GM19397 (cell line): ENCODE results near the gene HSD17B12.

Experiments used
- ATAC-seq: cut with Tn5 transposase; IDR thresholded peaks from one replicate; pipeline ENCODE4 v1.9.1; 2021; ENCODE audit warnings: mild to moderate bottlenecking, moderate library complexity; ENCODE audit not compliant: unreplicated experiment

The HSD17B12 gene

DNA sequence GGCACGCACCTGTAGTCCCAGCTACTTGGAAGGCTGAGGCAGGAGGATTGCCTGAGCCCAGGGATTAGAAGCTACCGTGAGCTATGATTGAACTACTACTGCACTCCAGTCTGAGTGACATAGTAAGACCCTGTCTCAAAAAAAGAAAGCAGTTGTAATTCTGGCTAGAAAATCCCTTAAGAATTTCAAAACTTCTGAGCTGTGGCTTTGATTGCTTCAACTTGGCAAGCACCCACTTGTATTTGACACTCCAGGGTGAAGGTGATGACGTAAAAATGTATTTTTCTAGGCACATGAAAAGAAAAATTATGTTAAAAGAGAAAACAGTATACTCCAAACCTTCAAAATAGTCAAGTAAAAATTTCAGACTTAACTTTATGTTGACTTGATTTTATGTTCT, 176.5 kb downstream of the HSD17B12 start:
- no peak for ATAC-seq

DNA sequence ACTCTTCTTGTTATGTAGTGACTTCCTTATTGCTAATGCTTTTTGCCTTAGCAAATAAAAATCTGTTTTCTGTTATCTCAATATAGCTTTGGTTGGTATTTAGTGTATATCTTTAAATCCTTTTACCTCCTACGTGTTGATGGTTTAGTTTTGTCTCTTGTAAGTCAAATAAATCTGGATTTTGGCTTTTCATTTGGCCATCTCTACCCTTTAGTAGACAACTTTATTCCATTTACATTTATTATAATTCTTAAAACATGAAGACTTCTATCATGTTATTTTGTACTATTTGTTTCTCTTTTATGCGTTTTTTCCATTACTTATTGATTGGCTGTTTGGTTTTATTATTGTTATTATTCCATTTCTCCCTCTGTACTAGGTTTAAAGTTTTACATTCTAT, 180.6 kb downstream of the HSD17B12 start:
- no peak for ATAC-seq

DNA sequence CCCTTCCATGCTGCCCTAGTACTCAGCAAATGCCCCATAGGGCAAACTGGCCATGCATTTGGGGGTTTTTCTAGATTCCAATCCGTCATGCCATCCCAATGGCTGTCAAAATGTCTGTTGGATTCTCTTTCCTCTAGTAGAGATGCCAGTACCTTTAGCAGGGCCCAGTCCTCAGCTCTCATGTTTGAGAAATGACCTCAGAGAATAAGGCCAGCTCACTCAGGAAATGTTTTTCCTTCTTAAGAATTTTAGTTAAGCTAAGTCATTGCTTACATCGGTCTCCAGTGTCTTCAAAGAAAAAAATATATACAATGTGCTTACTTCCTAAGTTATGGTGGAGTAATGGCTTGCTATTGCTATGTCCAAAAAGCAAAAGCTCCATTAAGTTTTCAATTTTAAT, 186.0 kb downstream of the HSD17B12 start:
- no peak for ATAC-seq

DNA sequence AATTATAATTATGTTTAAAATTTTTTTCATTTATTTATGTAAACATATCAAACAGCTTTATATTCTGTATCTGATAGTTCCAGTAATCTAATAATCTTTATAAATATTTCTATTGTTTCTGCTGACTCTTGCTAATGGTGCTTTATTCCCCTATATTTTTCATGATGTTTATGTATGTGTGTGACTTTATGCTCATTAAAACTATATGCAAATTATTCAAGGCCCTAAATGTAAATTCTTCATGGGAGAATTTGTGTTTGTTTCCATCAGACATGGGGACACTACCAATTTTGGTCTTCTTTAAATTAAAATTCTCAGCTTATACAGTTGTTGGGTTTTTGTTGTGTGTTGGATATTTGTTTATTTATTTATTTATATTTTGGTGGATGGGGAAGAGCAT, 186.4 kb downstream of the HSD17B12 start:
- no peak for ATAC-seq

DNA sequence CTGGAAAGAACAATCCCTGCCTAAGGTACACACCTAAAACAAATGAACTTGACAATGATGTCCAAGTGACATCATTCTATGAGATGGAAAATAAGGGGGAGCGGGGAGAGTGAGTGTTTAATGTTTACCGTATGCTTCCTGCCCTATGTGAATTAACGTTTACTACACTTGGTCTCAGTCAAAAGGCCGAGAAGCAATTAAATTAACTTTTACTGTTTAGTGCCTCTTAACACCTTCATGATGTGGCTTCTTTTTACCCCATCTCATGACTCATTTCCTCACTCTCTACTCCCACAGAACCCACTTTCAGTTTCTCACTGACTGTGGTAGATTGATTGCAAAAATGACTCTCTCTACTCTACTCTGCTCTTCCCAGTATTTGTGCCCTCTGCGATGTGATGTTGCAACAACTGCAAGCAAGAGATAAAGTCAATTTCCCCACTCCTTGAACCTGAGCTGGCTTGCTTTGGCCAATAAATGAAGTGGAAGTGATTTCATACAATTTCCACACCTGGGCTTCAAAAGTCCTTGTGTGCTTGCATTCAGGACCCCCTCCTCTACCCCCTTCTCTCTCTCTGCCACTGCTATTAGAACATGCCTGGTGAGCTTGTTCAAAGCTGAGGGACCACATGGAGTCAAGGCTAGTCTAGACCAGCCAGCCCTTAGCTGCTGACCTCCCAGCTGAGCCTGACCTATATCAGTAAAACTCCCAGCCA, 188.5 kb downstream of the HSD17B12 start:
- peak; percentile 98 for ATAC-seq

DNA sequence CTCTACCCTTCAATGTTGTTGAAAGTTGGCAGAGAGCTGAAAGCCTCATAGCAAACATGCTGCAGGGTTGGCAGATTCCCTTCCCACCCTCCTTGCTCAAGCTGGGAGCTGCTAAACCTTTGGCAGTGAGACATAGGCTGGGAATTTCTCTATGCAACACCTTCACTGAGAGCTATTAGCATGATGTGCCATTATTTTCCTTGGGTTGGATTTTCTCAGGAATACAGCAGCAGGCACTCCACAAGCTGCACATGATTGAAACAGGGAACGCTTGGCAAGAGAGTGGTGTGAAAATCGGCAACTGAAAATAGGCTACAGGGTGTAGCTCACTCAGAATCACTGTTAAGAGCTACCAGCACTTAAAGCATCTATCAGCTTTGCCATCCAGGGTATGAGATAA, 190.5 kb downstream of the HSD17B12 start:
- no peak for ATAC-seq

DNA sequence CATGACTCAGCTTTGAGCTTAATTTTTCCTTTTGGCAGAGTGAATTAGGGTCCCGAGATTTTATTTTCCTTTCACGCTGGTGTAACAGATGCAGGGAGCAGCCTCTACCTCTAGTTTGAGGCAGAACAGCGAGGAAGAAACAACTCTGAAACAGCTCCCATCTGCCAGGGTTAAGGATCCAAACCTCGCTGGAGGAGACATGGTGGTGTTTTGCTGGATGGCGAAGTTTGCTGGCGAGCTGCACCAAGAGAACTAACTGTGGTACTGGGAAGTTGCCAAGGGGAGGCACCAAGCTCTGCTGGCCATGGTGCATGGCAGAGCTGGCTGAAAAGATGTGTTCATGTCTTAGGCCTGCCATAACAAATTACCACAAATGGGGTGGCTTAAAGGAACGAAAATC, 192.5 kb downstream of the HSD17B12 start:
- no peak for ATAC-seq

DNA sequence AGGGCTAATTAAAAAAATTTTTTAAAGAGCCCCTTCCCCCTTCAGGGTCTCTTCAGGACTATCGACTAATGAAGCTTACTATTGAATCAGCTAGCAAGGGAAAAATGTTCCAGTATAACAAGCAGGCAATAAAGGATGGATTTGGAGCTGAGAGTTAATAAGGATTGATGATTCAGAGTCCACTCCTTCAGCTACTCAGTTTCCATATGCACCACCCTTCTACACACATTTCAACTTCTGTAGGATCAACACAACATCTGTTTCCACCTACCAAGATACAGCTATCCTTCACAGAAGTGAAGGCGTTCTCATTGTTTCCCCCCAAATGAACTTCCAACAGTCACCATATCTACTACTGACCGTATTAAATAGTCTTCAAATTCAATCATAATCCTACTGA, 193.5 kb downstream of the HSD17B12 start:
- ATAC-seq: no peak

DNA sequence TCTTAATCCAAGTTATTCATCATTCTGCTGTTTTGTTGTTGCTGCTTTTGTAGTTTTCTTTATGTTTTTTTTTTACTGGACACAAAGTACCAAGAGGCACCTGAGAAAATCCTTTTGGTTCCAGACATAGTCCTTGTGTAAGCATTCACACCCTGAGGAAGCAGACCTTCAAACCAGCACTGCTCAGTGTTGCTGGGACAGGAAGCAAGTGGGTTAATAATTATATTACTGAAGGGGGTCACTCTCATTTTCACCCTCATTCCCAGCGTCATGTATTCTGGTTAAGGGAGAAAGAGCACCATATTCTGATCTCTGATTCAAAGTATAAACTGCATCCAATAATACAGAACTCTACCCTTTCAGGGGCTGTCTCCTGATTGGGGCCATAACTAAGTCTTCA, 194.2 kb downstream of the HSD17B12 start:
- ATAC-seq: no peak

DNA sequence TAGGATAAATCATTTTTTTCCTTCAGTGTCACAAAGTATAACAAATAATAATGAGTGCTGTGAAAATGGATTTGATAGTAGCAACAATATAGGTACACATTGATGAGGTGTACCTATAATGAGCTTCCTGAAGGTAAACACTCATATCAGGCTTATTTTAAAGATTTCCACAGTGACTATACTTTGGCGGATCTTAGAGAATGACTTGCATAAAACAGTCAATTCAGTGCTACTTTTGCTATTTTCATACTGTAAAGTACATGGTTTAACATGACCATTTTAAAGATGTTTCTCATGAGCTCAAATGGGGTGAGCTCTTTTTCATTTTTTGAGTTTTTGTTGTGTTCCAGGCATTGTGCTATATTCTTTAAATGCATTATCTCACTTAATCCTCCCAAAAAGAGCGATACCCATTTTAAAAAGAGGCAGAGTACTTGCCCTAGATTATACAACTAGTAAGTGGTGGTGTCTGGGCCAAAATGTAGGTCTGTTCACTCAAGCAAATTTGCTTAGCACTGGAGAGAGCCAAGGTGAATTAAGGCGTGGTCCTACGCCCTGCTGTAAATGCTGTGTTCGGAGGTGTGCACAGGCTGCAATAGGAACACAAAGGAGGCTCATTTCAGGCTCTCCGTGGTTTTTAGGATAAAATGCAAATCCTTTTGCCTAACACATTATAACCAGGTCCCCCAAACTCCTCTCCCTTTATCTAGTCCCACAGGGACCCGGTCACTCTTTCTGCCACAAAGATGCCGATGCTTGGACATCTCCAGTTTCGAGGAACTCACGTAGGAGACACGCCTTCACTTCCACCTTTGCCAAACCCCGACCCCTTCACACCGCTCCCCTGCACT, 199.5 kb downstream of the HSD17B12 start:
- ATAC-seq: no peak

DNA sequence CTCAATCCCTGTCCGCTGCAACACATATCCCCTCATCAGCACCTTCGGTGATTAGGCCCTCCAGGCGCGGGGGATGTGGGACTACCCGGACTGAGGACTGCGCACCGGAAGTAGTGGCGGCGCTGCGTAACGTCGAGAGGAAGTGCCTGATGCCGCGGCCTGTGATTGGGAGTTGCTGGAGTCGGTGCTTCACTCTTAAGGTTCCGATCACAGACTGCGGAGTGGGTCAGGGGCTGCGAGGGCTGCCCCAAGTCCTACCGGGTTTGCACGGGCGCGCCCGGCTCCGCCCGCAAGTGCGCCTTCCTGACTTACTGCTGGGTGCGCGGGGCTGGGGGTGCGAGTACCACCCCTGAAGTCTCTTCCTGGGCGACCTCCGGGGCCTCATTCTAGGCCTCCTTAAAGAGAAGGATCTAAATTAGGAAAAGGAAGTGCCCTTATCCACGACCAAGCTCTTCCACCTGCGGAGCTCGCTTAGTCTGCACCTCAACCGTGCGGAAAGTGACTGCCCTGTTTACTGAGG, 200.2 kb downstream of the HSD17B12 start, which contains the start of gene ALKBH3:
TSS of gene ALKBH3 (plus strand) at position 192 of the 520 bp plus-strand sequence. CDS start 1,822 bp downstream, outside the sequence.
- peak; percentile 99 for ATAC-seq

DNA sequence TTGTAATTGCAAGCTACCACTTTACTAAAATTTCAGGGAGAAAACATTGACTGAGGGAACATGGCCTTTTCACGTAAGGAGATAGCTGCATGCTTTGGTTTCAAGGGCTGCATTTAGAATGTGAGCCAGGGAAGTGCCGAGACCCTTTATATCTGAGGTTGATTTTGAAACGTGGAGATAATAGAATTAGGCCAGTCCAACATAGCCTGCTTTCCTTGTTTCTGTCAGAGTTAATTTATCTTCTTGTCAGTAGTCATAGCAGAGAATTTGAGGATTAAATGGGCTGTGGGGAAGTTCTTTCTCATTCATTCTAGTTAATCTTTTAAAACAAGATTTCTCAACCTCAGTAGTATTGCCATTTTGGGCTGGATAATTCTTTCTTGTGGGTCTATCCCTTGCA, 212.3 kb downstream of the HSD17B12 start:
- ATAC-seq: no peak

DNA sequence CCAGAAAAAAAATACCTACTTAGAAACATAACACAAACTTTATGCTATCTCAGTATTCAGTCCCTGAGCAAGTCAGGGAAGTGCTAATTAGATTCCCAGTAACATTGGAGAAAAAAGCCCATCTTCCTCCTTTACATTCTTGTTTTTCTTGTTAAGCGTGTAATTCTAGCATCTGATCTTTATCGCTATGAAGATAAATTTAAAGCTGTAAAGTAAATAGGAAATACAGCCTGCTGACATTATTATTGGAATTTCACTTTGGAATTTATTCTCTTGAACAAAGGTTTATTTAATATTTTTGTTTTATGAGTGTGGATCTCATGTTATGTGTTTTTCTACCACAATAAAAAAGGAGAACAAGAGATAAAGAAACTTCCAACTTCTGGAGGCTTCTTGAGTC, 214.0 kb downstream of the HSD17B12 start:
- no peak for ATAC-seq

DNA sequence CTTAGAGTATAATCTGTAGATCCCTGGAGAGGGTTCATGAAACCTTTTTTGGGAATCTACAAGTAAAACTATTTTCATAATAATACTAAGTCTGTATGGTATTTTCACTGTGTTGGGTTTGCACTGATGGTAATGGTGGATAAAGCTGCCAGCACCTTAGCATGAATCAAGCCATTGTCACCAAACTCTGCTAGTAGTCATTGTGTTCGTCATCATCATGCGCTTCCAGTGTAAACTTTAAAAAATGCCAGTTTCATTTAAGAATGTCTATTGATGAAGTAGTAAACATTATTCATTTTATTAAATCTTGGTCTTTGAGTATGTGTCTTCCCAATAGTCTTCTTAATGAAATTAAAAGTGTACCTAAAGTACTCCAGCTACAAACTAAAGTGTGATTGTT, 215.1 kb downstream of the HSD17B12 start:
- no peak for ATAC-seq

DNA sequence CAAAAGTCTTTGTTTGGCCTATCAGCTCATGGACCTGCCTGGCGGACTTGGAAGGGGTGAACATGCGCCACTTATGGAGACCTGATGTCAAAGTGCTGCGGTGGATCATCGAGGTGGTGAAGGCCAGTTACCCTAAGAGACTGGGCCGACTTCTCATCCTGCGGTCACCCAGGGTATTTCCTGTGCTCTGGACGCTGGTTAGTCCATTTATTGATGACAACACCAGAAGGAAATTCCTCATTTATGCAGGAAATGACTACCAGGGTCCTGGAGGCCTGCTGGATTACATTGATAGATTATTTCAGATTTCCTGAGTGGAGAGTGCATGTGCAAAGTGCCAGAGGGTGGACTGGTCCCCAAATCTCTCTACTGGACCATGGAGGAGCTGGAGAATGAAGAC, 218.0 kb downstream of the HSD17B12 start:
- no peak for ATAC-seq

DNA sequence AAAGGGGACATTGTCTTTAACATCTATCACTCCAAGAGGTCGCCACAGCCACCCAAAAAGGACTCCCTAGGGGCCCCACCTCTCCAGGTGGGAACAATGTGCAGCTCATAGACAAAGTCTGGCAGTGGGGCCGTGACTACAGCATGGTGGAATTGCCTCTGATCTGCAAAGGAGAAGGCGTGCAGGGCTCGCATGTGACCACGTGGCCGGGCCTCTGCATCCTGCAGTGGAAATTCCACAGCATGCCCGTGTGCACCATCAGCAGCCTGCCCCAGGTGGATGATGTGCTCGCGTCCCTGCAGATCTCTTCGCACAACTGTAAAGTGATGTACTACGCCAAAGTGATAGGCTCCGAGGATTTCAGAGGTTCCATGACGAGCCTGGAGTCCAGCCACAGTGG, 218.6 kb downstream of the HSD17B12 start:
- no peak for ATAC-seq

DNA sequence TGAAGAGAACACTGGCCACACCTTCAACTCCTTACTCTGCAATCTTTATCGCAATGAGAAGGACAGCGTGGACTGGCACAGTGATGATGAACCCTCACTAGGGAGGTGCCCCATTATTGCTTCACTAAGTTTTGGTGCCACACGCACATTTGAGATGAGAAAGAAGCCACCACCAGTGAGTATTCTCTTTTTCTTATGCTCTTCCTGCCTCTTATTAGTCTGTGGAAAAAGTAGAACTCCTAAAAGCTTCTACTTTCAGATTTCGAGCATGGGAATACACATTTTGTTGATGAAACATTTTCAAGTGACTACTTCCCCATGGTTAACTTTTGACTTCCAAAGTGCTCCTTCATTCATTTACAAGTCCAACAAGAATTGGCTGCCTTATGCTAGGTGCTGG, 221.0 kb downstream of the HSD17B12 start:
- ATAC-seq: no peak

DNA sequence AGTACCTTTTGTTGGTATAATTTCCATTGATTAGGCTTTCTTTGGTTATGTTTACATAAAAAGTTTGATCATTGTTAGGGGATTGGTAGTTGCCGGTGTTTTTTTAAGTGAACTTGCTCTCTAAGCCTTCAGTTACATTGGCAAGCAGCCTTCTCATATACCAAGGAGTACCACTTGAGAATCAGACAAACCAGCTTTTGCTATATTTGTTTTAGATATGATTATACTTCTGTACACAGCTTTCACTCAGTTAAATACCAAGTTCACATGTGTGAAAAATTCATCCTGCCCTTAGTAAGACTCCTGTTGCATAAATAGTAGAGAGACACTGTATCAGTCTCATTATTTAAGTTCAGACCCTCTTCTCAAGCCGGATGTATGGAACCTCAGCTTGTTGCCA, 222.5 kb downstream of the HSD17B12 start:
- ATAC-seq: no peak

DNA sequence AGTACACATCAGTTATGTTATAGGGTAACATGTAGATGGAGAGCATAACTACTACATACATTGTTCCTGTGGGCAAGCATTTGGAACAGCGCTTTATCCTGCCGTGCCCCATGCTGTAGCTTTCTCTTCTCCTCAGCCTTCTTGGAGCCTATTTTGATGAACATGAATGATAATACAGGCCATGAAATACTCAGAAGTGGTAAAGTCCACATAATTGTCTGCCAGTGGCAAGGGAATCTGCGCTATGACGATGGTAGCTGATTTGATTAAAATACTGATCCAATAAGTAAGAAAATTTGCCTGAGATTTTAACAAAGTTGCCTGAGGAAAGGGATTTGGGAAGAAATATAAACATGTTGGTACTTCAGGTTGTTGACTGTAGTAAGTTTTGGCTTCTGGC, 223.4 kb downstream of the HSD17B12 start:
- no peak for ATAC-seq

DNA sequence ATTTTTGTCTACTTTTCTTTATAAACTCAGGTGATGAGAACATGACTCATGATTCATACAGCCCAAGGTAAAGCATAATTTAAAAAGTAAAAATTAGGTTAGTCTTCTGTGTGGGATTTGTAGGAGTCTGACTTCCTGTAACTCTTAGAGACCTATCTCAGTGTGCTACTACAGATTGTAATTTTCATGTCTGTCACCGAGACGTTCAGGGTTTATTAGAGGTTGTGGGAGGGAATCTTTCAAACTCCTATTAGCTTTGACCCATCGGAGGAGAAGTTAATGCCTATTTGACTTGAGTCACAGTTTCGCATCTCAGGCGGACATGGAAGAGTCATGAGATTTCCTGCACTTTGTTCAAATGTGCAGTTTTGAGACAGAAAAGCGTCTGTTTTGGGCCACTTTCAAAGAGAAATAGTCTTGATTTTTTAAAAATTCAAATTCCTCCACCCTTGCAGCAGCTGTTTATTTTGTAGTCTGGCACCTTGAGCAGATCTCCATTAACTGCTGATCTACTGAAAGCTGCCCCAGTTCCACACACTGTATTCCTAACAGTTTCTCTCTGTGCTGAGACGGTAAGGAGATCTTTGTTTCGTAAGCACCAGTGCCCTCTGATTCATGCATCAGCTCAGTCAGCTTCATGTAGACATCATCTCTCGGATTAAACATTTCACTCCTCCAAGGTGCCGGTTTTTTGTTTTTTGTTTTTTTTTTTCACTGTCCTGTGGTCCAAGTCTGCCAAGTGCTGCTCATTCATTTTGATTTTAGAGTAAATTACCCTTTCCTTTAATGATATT, 224.4 kb downstream of the HSD17B12 start:
- no peak for ATAC-seq

DNA sequence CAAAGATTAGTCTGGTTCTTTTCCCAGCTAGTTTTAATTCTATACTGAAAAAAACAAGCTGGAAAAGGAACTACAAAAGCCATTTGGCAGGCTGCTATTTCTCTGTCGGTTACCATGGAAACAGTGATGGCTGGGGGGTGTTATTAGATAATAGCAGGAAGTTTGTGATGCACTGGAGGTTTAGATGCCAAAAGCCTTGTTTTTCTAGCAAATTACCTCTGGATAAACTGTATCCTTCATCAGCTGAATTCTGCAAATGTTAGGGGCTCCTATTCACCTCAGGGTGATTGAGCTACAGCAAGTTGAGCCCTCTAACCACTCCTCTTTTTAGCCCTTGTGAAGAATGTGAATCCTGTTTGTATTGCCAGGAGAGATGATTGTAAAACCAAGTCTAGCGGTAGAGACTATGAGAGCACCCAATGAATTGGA, 225.3 kb downstream of the HSD17B12 start:
- ATAC-seq: no peak
